ENCODE data around the gene GPR55.
A peak's percentile ranks its signal among the peaks of the same experiment; 100 is the strongest.

Gene GPR55

DNA sequence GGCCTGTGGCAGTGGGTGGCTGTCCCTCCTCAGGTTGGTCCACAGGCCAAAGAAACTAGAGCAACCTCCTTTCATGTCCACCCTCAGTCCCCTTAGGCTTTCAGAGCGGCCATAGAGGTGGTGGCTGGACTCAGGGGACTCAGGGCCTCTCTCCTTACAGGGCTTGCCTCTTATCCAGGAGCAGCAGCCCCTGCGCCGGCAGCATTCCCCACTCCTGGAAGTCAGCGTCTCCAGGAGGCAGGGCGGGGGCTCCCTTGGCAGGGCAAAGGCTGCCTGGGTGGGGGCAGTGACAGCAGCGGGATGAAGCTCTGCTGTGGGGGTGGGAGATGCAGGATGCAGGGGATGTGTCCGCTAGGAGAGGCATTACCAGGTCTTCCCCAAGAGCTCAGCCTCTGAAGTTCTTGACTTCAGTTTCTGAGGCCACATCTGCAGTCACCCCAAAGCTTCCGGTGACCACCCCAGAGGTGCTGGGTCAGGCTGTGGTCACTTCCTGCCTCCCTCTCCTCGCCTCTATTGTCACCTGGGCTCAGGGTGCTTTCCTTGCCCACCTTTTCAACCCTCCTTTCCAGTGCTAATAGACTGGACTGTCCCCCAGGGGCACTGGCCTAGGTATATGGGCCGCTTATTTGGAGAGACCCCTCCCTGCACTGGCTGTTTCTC lies 8.6 kb upstream of the GPR55 start:
- no peak for DNase-seq

DNA sequence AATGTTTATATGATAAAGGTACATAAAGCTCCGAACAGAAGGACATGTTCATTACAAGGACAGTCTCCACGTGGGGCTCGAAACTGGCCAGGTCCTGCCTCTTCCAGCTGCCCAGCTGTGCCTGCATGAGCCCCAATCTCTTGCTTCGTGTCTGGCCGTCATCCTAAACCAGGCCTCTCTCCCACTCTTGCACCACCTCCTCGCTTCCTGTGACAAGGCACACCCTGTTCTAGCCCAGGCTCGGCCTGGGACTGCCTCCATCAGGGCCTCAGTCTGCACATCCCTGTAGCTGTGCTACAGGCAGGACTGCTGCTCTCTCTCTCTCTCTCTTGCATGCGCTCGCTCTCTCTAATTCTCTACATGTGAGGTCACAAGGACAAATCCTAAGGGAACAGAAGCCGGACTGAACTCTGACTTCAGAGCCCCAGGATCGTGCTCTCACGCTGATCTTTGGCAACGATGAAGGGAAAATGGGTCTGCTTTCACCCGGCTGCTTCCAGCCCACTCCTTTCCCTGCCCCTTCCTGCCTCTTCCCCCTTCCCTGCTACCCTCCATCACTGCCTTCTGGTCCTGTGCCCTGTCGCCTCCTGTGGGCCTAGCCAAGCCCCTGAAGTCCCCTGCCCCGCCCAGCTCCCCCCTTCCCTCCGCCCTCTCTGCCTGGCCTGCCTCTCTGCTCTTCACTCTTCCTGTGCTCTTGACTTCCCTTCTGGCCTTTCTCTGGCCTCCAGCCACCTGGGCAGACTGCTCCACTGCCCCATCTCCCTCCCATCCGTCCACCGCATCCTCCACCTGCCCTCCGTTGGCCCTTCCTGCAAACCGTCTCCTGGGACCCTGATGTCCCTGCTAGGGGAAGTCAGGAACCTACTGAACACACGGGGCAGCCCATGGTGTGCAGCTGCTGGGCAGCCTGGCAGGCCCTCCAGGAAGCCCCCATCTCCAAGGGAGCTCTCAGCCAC lies 7.8 kb upstream of the GPR55 start:
- no peak for DNase-seq

DNA sequence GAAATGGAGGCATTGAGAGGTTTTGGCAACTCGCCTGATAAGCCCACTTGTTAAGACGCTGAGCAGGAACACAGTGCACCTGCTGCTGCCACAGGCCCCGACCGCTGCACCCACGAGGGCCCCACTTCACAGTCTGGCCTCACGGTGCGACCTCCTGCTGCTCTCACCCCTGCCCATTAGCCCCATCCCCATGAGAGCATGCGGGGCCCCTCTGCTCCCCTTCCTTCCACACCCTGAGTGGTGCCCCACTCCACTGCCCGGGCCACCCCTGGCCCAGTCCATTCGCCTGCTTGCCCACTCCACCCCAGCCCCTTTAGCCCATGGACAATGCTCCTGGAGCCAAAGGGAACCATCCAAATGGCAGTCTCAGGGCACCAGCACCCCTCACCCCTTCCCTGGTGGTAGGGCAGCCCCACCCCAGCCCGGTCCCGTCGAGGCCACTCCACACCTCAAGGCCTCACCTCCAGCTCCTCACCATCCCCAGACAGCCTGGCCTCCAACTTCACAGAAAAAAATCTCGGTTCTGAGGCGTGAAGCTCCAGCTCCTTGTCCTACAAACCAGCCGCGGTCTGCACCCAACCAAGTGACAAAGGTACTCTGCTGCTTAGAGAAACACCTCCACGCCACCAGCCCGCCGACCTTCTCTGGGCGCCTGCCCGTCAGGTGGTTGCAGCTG lies 6.7 kb upstream of the GPR55 start:
- no peak for DNase-seq

DNA sequence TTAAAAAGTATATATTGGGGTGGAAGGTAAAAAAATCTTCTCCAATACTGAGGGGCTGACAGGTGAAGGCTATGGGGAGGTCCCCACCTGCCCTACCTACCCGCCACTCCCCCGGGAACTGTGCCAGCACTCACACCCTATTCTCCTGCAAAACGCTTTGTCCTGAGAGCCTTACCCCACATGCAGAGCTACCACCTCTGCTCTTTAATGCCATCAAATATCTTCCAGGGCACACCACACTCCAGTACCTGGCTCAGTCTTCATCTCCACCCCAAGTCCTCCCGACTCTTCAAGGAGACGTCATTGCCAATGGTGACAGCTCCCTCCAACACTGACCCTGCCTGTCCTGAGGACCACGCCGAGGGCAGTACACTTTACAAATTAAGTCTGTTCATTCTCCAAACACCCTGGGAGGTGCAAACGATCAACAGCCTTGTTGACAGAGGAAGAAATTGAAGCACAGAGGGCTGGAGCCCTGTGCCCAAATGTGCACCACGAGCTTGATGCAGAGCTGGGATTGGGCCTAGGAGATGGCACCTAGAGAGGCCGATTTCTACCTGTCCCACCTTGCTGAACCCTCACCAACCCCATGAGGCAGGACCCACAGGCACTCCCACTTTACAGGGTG lies 6.0 kb upstream of the GPR55 start:
- DNase-seq = no peak

DNA sequence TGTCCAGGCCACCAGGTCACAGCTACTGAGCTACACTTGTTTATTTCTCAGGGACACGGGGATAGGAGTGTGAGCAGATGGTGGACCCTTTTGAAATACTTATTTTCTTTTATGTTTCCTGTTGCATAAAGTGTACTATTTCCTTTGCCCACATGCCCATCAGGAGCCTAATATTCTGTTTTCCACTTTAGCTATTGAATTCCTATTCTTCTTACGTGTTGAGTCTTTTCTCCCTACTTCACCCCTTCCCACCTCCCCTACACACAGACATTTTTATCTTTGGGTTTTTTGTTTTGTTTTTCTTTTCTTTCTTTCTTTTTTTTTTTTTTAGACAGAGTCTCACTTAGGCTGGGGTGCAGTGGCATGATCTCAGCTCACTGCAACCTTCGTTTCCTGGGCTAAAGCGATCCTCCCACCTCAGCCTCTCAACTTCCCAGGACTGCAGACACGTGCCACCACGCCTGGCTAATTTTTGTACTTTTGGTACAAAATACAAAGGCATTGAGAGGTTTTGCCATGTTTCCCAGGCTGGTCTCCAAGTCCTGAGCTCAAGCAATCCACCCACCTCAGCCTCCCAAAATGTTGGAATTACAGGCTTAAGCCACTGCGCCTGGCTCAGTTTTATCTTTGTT lies 5.2 kb upstream of the GPR55 start:
- no peak for DNase-seq

DNA sequence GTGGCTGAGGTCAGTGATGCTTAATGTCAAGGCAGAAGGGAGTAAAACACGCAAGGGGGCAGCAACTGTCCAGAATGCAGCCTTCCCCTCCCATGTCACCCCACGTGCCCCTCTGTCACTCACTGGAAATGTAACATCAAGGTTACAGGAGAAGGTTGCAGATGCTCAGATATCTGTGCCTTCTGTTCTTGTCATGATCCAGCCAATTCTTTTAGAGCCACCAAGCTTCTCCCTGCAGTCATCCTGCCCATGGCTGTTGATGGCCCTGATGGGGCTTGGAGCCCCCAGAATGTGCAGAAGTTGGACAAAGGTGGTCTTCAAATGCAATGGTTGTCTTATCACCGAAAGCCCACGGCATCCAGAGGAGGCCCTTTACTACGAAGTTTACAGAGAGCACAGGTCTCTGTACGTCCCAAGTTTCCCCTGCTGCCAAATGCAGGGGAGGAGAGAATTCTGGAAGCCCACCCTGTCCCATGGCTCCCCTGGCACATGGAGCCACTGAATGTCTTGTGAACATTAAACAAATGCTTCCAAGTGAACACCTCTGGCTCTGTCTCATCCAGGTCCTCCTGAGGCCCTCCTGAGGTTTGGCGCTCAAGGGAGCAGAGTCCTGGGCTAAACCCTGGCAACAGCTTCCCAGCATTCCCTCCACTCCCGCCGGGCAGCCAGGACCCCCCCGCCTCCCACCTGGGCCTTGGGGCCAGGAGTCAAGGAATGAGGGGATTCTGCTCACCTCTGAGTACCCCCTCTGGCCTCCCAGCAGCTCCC lies 4.5 kb upstream of the GPR55 start:
- no peak for DNase-seq

DNA sequence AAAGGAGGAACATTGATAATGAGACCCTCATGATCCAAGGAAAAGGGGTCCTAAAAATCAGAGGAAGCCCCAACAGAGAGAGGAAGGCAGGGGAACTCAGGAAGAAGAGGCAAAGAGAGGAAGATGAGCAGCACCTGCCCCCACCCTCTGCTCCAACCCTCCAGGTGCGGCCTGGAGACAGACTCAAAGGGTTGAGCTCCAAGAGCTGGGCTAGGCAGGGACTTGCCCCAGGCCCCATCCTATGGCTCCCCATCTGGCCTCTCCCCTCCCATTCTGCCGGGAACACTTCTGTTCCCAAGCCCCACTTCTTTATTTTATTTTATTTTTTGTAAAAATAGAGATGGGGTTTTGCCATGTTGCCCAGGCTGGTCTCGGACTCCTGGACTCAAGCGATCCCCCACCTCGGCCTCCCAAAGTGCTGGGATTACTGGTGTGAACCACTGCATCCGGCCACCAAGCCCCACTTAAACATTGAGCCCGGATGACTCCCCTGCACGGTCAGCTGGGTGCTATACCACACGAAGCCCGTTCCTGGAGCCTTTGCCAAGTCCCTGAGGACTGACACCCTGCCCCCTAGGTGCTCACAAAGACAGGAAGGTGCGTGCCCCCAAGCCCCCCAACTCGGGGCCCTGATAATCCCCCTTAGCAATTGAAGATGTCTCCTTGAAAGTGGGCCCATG lies 3.8 kb upstream of the GPR55 start:
- no peak for DNase-seq

DNA sequence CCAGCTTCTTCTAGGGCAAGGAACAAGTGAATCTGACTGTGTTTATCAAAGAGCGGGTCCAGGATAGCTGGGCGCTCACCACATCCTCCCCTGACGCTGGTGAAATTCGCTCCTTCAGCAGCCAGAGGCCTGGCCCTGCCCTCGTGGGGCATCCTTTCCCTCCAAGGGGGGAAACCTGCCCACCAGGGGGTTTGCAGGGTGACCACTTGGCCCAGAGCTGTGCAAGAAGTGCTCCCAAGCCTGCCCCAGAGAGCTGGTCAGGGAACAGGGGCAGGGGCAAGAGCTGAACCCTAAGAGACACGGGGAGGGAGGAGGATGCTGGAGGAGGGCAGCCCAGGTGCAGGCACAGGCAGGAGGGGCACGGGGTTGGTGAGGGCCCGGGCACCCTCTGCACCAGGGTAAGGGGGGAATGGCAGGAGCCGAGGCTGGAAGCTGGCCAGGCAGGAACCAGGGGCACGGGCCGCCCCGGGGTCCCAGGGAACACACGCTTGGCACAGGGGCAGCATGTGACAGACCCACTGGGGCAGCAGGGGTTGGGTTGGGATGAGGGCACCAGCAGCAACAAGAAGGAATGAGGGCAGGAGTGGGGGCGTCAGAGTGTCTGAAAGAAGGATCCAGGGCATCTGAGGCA lies 2.8 kb upstream of the GPR55 start:
- no peak for DNase-seq

DNA sequence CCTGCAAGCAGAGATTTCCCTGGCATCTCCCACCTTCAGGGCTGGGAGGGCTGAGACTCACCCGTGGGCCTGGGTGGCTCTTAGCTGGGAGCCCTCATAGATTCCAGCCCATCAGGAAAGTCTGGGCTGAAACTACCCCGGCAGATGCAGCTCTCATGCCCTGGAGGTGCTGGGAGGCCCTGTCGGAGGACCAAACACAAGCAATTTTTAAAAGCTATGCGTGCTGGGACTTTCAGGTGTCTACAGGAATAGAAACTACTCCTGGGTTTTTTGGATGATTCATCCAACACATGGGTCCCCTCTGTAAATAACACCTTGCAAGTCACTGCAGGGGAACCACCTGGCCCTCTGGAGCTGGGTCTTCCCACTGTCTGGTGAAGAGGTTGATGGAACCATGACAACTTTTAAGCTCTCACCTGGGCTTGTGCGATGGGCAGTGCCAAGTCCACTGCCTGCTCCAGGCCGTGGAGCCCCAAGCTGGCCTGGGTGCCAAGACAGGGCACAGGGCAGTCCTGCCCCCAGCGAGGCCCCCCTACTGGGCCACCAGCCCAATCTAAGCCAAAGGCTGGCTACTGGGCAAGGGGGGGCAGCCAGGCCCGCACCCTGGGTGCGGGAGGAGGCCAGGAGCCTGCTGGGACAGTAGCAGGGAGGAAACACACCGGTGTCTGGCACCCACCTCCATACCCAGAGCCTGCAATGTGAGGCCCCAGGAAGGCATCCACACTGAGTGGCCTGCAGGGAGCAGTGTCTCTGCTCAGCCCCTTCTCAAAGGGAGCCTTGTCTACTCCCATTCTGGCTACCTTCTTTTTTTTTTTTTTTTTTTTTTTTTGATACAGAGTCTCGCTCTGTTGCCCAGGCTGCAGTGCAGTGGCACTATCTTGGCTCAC lies 1.1 kb upstream of the GPR55 start:
- DNase-seq = peak; percentile 90

DNA sequence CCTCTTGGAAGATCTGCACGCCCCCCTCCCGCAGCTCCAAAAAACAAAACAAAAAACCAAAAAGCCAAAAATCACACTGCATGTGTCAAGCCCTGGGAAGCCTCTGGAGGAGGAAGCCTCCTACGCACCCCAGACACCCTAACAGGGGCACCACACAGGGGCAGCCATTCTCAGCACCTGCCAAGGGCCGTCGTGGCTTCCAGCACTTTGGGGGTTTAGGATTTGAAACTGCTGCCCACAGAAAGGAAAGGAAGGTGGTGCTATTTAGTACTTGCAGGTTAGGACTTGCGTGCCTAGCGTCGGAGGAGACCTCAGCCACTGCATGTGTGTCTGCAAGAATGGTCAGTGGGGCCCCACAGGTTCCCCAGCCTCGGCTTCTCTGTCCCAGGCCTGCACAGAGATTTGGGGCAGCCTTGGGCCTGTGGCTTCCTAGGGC lies 419 bp upstream of the GPR55 start:
- DNase-seq = peak; percentile 65

DNA sequence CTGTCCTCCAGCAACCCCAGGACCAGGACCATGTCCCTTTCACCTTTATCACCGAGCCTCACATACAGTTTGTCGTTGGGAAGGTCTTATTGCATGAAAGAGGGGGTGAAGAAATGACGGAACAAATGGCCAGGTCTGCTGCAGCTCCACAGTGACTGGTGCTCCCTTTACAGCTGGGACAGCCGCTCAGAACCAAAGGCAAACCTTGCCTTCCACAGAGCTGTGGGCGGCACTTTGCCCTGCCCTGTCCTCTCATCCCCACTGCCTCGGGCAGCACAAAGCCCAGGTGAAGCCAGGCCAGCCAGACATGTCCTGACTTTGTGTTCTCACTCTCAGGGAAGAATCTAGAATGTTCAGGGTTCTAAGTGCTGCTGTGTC lies 961 bp downstream of the GPR55 start:
- DNase-seq = no peak

DNA sequence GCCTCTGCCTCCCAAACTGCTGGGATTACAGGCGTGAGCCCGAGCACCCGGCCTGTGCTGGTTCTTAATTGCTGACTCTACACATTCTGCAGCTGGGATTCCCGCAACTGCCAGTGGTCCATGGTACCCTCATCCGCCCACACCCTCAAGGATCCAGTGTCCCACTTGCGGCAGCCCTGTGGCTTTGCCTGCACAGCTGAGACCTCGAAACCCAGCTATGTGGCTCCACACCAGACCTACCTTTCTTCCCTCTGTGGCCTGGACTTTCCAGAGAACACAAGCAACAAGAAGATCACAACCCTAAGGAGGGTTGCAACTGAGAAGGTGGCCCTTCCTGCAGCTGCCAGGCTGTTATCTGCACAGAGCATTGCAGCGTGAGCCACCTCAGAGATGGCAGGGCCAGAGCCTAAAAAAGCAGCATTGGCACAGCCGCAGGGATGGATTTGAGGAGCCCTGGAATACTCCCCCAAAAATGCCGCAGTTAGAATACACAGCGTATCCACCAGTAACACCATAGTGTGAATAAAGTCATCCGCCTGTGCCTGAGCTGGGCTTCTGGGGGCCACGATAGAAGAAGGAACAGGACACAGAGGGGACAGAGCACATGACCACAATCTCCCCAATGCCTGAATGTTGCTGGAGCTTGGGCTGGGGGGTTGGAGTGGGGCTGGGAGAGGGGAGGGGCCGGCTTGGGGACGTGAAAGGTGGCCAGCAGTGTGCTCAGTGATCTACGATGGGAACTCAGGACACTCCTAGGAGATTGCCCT lies 1.9 kb downstream of the GPR55 start:
- peak; percentile 53 for DNase-seq

DNA sequence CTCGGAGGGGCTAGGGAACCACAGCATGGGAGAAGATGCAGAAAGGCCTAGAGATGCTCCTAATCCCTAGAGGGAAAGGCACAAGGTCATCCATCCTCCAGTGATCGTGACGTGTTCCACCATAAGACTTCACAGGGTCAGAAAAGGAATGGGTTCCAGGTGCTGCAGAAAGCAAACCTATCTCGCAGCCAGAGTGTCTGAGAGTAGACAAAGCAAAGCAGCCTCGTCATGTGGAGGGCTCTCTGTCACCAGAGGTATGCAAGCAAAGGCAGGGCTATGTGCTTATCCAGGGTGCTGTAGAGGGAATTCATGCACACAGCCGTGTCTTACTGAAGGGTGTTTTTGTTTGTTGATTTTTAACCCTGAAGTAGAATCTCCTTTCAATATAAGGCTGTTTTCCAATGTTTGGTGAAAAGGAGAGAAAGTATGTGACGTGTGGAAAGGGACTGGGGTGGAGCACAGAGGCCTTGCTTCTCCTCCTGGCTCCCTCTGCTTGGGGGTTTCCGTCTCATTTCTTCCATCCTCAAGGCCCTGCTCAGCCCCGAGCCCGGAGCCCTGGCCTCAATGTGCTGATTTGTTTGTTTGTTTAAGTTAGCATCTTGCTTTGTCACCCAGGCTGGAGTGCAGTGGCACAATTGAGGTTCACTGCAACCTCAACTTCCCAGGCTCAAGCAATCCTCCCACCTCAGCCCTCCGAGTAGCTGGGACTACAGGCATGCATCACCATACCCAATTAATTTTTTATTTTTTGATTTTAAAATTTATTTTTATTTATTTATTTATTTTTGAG lies 3.0 kb downstream of the GPR55 start:
- no peak for DNase-seq

DNA sequence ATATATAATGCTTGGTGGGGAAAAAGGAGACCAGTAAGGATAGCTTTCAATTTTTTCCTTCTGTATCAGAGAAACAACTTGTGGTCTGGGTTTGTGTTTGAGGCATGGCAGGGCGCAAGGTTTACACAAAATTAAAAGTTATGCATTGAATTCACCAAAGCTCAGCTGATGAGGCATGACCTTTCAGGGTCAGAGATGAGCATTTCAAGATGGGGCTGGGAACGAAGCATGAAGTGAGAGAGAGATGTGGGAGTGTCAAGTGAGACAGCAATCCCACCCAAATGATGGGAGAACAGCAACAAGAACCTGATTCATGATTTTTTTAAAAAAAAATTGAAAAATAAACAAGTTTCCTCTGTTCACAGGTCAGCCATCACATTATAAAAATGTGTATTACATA lies 4.9 kb downstream of the GPR55 start:
- DNase-seq = peak; percentile 58

DNA sequence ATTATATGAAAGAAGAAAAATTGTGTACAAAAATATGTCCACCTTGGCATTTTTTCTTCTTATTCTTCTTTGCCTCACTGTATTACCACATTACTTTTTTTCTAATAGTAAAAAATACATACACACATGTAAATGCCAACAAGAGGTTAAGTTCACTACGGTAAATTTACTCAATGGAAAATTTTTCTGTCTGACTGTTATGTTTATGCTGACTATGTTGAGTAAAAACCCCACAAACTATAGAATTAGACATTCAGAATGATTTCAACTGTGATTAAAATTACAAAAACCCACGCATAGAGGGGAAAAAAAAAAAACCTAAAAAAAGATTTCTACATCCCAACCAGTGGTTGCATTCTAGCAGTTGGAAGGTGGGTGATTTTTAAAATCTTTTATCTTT lies 5.4 kb downstream of the GPR55 start:
- DNase-seq = peak; percentile 46

DNA sequence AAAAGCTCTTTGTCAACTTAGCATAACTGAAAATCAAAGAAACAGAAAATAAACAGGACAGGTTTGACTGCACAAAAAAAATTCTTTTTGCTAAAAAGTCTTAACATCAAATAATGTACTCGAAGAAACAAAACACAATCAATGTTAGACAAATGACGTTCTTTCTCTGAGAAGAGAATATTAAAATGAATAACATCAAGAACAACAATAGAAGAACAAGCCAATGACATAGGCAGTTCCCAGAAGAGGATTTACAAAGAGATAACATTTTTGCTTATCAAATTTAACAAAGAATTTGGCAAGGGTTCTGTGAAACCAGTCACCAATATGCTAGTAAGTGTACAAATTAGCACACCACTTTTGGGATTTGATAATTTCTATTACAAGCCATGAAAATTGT lies 5.8 kb downstream of the GPR55 start:
- no peak for DNase-seq

DNA sequence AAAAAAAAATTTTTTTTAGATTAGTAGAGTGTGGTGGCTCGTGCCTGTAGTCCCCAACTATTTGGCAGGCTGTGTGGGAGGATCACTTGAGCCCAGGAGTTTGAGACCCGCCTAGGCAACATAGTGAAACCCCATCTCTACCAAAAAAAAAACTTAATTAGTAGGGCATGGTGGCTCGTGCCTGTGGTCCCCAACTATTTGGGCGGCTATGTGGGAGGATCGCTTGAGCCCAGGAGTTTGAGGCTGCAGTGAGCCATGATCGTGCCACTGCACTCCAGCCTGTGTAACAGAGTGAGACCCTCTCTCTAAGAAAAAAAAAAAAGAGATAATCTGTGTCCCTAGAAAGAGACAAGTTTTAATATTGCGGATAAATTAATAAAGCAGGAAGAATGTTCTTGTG lies 8.8 kb downstream of the GPR55 start:
- no peak for DNase-seq

DNA sequence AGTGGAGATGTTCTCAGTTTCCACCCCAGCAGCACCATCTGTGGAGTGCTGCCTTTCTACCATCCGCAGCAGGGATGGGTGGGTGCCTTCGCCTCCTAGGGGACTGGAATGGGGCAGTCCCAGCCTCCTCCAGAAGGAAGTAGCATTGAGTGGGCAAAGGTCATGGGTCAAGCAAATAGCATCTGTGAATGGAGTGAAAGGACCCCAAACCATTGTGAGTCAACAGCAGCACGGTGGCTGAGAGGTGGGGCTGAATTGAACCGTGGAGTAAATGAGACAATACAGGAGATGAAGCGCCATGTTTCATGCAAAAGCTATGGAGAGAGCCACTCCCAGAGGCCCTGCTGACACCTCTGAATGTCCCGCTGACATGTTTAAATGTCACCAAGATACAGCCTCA lies 9.7 kb downstream of the GPR55 start:
- no peak for DNase-seq
